GM12891 (cell line): ENCODE results near the gene RUVBL1.

ENCODE experiments used
- PAX5 ChIP-seq: IDR thresholded peaks from 2 replicates; pipeline ENCODE4 v1.6.1; 2011; ENCODE audit warnings: low read length, moderate library complexity, mild to moderate bottlenecking; ENCODE audit not compliant: insufficient read depth, severe bottlenecking
- POLR2A ChIP-seq: IDR thresholded peaks from 2 replicates; pipeline ENCODE4 v1.6.1; 2011; ENCODE audit warnings: low read depth, low read length, control low read depth
- POLR2AphosphoS5 ChIP-seq: IDR thresholded peaks from 2 replicates; pipeline ENCODE4 v1.6.1; 2011; ENCODE audit warnings: low read depth, low read length, control low read depth
- POU2F2 ChIP-seq: IDR thresholded peaks from 2 replicates; pipeline ENCODE4 v1.6.1; 2011; ENCODE audit warnings: low read depth, mild to moderate bottlenecking, control low read depth, low read length, moderate library complexity
- SPI1 ChIP-seq: IDR thresholded peaks from 2 replicates; pipeline ENCODE4 v1.6.1; 2011; ENCODE audit warnings: low read depth, low read length, control low read depth
- TAF1 ChIP-seq: IDR thresholded peaks from 2 replicates; pipeline ENCODE4 v1.6.1; 2011; ENCODE audit warnings: low read depth, low read length, control low read depth

- TF ChIP-seq POLR2A, result no peak
- TF ChIP-seq TAF1, result no peak
- TF ChIP-seq POLR2AphosphoS5, result no peak
- no peak for TF ChIP-seq POU2F2
- no peak for TF ChIP-seq SPI1
- TF ChIP-seq PAX5, result no peak
Measured at GRCh38 chr3:128091586-128091985, 32.0 kb downstream of the RUVBL1 start.
